ENCODE results near the gene MPP1.

DNA sequence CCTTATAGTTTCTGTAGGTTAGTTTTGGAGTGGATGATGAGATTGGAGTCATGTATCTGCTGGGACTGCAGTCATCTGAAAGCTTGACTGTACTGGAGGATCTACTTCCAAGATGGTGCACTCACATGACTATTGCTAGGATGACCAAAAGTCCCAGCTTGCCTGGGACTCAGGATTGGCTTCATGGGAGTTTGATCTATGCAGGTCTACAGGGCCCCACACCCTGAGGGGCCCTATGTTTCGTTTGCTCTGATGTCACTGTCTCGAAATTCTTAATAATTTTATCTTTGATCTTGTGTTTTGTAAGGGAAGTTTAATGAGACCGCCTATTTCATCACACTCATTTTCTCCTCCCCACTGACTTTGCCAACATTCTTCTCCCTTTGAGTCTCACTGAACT, 29.3 kb upstream of the MPP1 start, which contains the start of gene SMIM9:
- TF ChIP-seq, protein P1, sequence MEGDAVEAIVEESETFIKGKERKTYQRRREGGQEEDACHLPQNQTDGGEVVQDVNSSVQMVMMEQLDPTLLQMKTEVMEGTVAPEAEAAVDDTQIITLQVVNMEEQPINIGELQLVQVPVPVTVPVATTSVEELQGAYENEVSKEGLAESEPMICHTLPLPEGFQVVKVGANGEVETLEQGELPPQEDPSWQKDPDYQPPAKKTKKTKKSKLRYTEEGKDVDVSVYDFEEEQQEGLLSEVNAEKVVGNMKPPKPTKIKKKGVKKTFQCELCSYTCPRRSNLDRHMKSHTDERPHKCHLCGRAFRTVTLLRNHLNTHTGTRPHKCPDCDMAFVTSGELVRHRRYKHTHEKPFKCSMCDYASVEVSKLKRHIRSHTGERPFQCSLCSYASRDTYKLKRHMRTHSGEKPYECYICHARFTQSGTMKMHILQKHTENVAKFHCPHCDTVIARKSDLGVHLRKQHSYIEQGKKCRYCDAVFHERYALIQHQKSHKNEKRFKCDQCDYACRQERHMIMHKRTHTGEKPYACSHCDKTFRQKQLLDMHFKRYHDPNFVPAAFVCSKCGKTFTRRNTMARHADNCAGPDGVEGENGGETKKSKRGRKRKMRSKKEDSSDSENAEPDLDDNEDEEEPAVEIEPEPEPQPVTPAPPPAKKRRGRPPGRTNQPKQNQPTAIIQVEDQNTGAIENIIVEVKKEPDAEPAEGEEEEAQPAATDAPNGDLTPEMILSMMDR (IDR thresholded peaks at IDR 0.05): no peak
- TF ChIP-seq POLR2A (IDR thresholded peaks at IDR 0.05): no peak

All from esophagus squamous epithelium (tissue), 4 donors.